Measurements from ENCODE around the gene RAB11FIP5. TPM values are rescaled to one million over a fixed set of nuclear protein-coding genes. Genes with fewer than 3 reads are reported as not detected.

Gene RAB11FIP5
- total and polyA plus RNA-seq, 4 donors, result 10.0 to 23.8 (median 11.8) TPM

GRCh38 chr2:73027340-73027739 lies 85.4 kb downstream of the RAB11FIP5 start:
- WGBS, 2 donors, result 50 to 88% methylated on average over 1 of the region's 1 CpG
- no peak for ATAC-seq (ENCODE audit: insufficient read depth, low FRiP score)

GRCh38 chr2:73023497-73023896 lies 89.3 kb downstream of the RAB11FIP5 start:
- Histone ChIP-seq H3K4me1 (ENCODE audit: control insufficient read depth in 5 of 5, insufficient read depth in 5 of 5, low read length in 5 of 5) (peaks cover 0 to 1% (median 0%) of the 10 kb centered on the region in 5 donors), H3K9me3 (ENCODE audit: control insufficient read depth in 4 of 4, insufficient read depth in 3 of 4, low read length in 3 of 4) (no peaks in the 10 kb centered on the region), H3K27me3 (ENCODE audit: control insufficient read depth in 3 of 3, insufficient read depth in 3 of 3, low read length in 2 of 3) (no peaks in the 10 kb centered on the region), H3K36me3 (ENCODE audit: control insufficient read depth in 4 of 4, insufficient read depth in 4 of 4, low read length in 4 of 4) (peaks cover 0 to 7% (median 2%) of the 10 kb centered on the region in 4 donors), H3K4me3 (no peak overlapping the region), H3K9ac (ENCODE audit: insufficient read depth in 1 of 2, low read length in 2 of 2) (no peak overlapping the region), H3K27ac (ENCODE audit: low read depth in 1 of 2, low read length in 1 of 2) (no peak overlapping the region)
- no peak for TF ChIP-seq CTCF (IDR thresholded peaks at IDR 0.05; ENCODE audit: control extremely low read depth, extremely low read depth)
- DNase-seq, result no peak
- 89 to 94% methylated on average over 1 of the region's 1 CpG for WGBS, 2 donors
- no peak for ATAC-seq (ENCODE audit: insufficient read depth, low FRiP score)

More at GRCh38 chr2:73027340-73027739, 85.4 kb downstream of the RAB11FIP5 start:
- H3K9me3 ChIP-seq (ENCODE audit: control insufficient read depth in 4 of 4, insufficient read depth in 3 of 4, low read length in 3 of 4), result peaks cover 0 to 2% (median 0%) of the 10 kb centered on the region in 4 donors
- H3K9ac ChIP-seq (ENCODE audit: insufficient read depth in 1 of 2, low read length in 2 of 2), result no peak overlapping the region
- peaks cover 0 to 3% (median under 1%) of the 10 kb centered on the region in 4 donors for H3K36me3 ChIP-seq (ENCODE audit: control insufficient read depth in 4 of 4, insufficient read depth in 4 of 4, low read length in 4 of 4)
- no peak overlapping the region for H3K4me3 ChIP-seq
- H3K27ac ChIP-seq (ENCODE audit: low read depth in 1 of 2, low read length in 1 of 2), result no peak overlapping the region
- no peak for DNase-seq
- H3K27me3 ChIP-seq (ENCODE audit: control insufficient read depth in 3 of 3, insufficient read depth in 3 of 3, low read length in 2 of 3), result no peaks in the 10 kb centered on the region
- TF ChIP-seq CTCF (IDR thresholded peaks at IDR 0.05; ENCODE audit: control extremely low read depth, extremely low read depth), result no peak
- no peaks in the 10 kb centered on the region for H3K4me1 ChIP-seq (ENCODE audit: control insufficient read depth in 5 of 5, insufficient read depth in 5 of 5, low read length in 5 of 5)

Other genes starting within 250 kb of the RAB11FIP5 start
- gene SPR, start 225.5 kb downstream of the RAB11FIP5 start, total RNA-seq, result 10 to 100 TPM; 11.1 to 38.0 TPM
- 10 to 100 TPM; 31.6 to 32.2 TPM for gene SPR, start 225.5 kb downstream of the RAB11FIP5 start, polyA plus RNA-seq
- gene EMX1, start 195.4 kb downstream of the RAB11FIP5 start, total RNA-seq, result under 1 TPM in 1 of 2 donors, not detected in 1; 0.12 TPM
- under 1 TPM in 1 of 2 donors, not detected in 1; 0.02 TPM for gene EMX1, start 195.4 kb downstream of the RAB11FIP5 start, polyA plus RNA-seq
- 10 to 100 TPM; 10.4 to 15.6 TPM for gene SFXN5, start 41.2 kb downstream of the RAB11FIP5 start, total RNA-seq
- 1 to 10 TPM; 8.3 to 8.9 TPM for gene SFXN5, start 41.2 kb downstream of the RAB11FIP5 start, polyA plus RNA-seq
- gene NOTO, start 89.6 kb upstream of the RAB11FIP5 start, total RNA-seq, result not detected
- gene NOTO, start 89.6 kb upstream of the RAB11FIP5 start, polyA plus RNA-seq, result not detected
- 10 to 100 TPM; 10.8 to 19.5 TPM for gene SMYD5, start 101.3 kb upstream of the RAB11FIP5 start, total RNA-seq
- gene SMYD5, start 101.3 kb upstream of the RAB11FIP5 start, polyA plus RNA-seq, result 10 to 100 TPM; 15.0 to 16.8 TPM
- gene PRADC1, start 120.3 kb upstream of the RAB11FIP5 start, total RNA-seq, result 10 to 100 TPM in 1 of 2 donors, 1 to 10 TPM in 1; 4.4 to 20.7 TPM
- 10 to 100 TPM; 18.7 to 18.8 TPM for gene PRADC1, start 120.3 kb upstream of the RAB11FIP5 start, polyA plus RNA-seq
- 100 to 1,000 TPM; 129 to 207 TPM for gene CCT7, start 121.4 kb upstream of the RAB11FIP5 start, total RNA-seq
- 100 to 1,000 TPM; 163 to 193 TPM for gene CCT7, start 121.4 kb upstream of the RAB11FIP5 start, polyA plus RNA-seq
- 1 to 10 TPM in 1 of 2 donors, under 1 TPM in 1; 0.97 to 5.0 TPM for gene FBXO41, start 171.5 kb upstream of the RAB11FIP5 start, total RNA-seq
- 1 to 10 TPM in 1 of 2 donors, under 1 TPM in 1; 0.93 to 2.4 TPM for gene FBXO41, start 171.5 kb upstream of the RAB11FIP5 start, polyA plus RNA-seq
- gene EGR4, start 180.6 kb upstream of the RAB11FIP5 start, total RNA-seq, result not detected
- gene EGR4, start 180.6 kb upstream of the RAB11FIP5 start, polyA plus RNA-seq, result under 1 TPM in 1 of 2 donors, not detected in 1; 0.30 TPM

All from lung (tissue), 12 donors.